ENCODE measurements around the gene HAUS7.

GRCh38 chrX:153456704-153457103 is 13.7 kb downstream of the HAUS7 start:
- no peak for TF ChIP-seq CTCF (conservative IDR thresholded peaks at IDR 0.05)
- no peak for TF ChIP-seq ZFX (IDR thresholded peaks at IDR 0.05)

All from C4-2B (cell line).